ENCODE data around the gene FOXD4L1.
"Not testable (repeated sequence)": the region's sequence is repeated elsewhere in the genome, so short reads cannot be mapped to it uniquely, and the experiment has no call there.

The FOXD4L1 gene

DNA sequence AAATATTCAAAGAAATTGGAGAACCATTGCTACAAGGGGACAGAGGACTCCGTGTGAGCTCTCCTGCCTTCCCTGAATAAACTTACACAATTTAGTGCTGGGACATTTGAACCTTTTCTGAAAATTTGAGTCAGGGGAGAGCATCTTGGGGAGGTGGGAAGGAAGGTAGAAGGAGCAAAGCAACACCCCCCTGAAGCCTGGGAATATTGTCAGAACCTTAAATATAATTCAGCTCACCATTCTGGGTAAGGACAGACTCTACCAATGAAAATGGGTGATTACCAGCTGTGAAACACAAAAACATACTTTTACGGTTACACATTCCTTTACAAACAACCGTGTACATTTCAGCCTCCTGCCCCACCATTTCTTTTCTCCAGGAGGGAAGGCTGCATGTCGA lies at the start of gene FOXD4L1:
FOXD4L1 (plus strand) TSS at position 301 of the 400 bp plus-strand sequence. CDS start 592 bp downstream, outside the sequence.
- not testable (repeated sequence) for DNase-seq

DNA sequence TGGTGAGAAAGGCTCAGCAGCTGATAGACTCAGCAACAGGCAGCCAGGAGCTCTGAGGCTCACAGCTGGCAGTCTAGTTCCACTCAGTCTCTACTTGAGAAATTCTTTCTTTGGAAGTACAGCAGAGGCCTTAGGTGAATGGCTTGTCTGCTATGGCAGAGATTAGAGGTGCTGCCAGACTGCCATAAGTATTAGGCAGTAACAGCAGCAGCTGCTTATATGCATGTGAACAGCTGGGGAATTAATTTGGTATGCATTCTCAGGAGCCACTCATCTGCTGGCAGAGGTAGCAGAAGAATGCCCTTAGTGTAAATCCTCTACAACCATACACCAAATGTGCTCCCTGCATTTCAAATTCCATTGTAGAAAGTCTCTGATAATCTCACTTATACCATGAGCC lies 32.7 kb upstream of the FOXD4L1 start:
- not testable (repeated sequence) for DNase-seq

DNA sequence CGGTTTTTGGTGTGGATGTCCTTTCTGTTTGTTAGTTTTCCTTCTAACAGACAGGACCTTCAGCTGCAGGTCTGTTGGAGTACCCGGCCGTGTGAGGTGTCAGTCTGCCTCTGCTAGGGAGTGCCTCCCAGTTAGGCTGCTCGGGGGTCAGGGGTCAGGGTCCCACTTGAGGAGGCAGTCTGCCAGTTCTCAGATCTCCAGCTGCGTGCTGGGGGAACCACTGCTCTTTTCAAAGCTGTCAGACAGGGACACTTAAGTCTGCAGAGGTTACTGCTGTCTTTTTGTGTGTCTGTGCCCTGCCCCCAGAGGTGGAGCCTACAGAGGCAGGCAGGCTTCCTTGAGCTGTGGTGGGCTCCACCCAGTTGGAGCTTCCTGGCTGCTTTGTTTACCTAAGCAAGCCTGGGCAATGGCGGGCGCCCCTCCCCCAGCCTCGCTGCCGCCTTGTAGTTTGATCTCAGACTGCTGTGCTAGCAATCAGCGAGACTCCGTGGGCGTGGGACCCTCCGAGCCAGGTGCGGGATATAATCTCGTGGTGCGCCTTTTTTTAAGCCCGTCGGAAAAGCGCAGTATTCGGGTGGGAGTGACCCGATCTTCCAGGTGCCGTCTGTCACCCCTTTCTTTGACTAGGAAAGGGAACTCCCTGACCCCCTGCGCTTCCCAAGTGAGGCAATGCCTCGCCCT lies 21.6 kb upstream of the FOXD4L1 start:
- DNase-seq = not testable (repeated sequence)

DNA sequence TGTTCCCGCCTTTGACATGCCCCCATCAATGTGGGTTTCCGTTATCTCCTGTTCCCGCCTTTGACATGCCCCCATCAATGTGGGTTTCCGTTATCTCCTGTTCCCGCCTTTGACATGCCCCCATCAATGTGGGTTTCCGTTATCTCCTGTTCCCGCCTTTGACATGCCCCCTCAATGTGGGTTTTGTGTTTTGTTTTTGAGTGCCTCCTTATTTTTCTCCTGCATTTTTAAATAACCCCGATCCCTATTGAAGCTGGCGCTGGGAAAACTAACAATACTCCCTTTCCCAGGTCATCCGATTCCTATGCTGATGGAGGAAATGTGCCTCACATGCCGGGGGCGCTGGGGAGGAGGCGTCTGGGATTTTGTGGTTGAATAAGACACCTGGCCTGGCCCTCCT lies 1.9 kb upstream of the FOXD4L1 start:
- DNase-seq = not testable (repeated sequence)

DNA sequence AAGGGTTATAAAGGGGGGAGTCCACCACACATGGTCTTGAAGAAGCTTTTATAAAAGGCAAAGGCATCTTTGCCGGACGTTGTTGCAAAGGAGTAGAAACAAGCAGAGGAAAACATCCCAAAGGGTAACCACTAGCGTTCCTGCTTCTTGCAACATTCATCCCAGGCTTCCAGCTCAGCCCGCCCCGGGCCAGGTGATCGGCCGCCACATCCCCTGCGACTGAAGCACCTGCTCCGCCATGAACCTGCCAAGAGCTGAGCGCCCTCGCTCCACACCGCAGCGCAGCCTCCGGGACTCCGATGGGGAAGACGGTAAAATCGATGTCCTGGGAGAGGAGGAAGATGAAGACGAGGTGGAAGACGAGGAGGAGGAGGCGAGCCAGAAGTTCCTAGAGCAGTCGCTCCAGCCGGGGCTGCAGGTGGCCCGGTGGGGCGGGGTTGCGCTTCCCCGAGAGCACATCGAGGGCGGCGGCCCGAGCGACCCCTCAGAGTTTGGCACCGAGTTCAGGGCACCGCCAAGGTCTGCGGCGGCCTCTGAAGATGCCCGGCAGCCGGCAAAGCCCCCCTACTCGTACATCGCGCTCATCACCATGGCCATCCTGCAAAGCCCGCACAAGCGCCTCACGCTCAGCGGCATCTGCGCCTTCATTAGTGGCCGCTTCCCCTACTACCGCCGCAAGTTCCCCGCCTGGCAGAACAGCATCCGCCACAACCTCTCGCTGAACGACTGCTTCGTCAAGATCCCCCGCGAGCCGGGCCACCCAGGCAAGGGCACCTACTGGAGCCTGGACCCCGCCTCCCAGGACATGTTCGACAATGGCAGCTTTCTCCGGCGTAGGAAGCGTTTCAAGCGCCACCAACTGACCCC lies 787 bp downstream of the FOXD4L1 start:
- DNase-seq = not testable (repeated sequence)

DNA sequence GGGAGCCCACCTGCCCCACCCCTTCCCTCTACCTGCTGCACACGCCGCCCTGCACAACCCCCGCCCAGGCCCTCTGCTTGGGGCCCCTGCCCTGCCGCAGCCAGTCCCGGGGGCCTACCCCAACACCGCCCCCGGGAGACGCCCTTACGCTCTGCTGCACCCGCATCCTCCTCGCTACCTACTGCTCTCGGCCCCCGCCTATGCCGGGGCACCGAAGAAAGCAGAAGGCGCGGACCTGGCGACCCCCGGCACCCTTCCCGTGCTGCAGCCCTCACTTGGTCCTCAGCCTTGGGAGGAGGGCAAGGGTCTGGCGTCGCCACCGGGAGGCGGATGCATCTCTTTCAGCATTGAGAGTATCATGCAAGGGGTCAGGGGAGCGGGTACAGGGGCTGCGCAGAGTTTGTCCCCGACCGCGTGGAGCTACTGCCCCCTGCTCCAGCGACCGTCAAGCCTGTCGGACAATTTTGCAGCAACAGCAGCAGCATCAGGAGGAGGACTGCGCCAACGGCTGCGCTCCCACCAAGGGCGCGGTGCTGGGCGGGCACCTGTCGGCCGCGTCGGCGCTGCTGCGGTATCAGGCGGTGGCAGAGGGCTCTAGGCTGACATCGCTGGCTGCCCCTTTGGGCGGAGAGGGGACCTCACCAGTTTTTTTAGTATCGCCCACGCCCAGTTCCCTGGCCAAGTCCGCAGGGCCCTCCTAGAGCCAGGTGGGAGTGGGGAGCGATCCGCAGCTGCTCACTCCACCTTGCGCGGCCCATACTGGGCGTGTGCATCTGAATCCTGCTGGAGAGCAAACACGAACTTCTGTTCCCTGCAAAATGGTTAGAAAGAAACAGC lies 1.6 kb downstream of the FOXD4L1 start:
- DNase-seq = not testable (repeated sequence)

DNA sequence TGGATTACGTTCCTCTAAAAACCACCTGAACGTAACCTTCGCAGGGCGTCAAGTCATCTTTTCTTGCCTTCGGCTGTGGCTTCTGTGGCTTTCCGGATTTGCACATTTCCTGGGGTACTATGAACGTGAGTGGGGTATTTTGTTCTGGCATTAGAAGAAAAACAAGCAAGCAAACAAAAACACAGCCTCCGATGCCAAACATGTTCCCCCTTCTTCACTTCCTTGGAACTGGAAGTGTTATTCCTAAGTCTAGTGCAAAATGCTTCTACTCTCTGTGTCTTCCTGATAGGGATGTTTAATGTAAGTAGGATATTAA lies 2.2 kb downstream of the FOXD4L1 start:
- DNase-seq = not testable (repeated sequence)

DNA sequence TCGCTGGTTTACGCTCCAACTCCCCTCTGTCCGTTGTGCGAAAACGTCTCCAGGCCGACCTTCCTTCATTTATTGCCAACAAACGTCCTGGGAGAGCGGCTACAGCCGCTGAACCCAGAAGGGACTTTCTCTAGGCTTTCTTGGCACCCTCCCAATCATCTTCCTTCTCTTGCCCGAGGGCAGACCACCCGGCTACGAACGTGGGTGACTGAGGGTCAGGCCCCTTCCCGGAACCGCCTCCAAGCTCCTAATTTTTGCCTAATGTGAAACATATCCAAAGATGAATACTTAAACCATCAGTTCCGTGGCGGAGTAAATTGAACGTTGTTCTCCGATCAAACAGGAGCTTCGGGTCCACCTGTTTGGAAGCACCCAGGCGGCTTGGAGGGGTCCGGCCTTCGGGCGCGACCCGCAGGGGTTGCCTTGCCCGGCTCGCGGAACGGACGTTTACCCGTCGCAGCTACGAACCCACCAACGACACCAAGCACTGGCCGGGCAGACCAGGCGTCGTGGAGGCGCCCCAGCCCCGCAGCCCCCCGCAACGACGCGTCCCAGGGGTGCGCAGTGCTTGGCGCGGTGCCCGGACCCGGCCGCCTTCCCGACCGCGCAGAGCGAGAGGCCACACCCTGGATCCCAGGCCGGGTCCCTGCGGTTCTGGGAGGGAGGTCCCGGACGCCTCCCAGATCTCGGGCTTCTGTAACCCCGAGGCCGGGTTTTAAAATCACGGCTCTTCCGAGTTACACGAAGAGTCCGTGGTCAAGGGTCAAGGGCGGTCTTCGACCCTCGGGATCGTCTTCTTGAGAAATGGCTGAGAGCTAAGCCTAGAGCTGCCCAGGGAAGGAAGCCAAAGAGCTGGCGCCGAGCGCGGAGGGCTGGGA lies 4.0 kb downstream of the FOXD4L1 start:
- DNase-seq = not testable (repeated sequence)

DNA sequence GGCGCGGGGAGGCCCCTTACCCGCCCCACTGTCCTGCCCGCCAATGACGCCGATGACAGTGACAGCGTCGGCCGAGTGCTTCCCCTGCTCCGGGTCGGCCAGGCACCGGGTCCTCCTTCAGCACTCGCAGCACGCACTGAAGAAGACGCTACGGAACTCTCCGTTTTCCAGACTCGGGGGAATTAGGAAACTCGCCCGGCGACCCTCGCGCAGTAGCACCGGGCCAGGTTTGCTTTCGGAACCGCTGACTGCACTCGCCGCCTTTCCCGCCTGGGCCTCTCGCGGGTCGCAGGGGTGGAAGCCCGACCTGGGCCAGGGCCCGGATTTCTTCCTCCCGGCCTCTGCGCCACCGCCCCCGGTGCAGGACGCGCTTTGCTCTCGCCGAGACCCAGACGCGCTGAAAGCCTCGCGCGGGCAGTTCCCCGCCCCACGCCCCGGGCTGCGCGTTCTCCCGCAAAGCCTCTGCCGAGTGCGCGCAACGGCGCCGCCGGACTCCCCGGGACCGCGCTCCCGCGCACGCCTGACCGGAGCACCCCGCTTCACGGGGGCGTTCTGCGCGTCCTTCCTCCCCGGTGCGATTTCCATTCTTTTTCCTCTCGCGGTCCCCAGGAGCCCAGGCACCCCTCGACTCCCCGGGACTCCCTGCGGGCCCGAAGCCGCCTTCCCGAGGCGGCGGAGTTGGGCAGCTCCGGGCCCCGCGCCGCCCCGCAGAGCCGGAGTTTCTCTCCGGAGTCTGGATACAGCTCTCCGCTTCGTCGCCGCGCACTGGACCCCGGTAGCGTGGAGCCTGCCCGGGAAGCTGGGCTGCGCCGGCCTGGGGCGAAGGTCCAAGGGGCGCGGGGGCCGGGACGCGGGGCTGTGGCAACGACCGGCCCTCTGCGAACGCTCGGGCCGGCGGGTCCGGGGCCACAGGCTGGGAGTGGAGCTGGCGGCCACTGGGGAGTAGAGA lies 4.9 kb downstream of the FOXD4L1 start:
- DNase-seq = not testable (repeated sequence)

DNA sequence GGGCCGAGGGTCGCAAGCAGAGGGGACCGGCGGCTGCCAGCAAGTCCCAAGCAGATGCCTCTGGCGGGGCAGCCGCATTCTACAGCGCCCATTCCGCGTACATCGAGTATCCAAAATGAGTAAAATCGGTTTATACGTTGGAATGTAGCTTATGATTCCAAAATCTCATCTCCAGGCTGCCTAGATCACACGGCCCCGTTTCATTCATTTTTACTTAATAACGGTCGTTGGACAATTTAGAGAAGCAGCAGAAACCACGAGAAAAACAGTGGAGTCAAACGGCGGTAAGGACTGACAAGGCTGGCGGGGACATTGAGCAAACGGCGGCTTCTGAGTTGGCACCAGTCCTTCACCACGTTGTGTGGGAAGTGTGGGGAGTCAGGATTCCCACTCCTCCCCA lies 5.6 kb downstream of the FOXD4L1 start:
- DNase-seq = not testable (repeated sequence)

DNA sequence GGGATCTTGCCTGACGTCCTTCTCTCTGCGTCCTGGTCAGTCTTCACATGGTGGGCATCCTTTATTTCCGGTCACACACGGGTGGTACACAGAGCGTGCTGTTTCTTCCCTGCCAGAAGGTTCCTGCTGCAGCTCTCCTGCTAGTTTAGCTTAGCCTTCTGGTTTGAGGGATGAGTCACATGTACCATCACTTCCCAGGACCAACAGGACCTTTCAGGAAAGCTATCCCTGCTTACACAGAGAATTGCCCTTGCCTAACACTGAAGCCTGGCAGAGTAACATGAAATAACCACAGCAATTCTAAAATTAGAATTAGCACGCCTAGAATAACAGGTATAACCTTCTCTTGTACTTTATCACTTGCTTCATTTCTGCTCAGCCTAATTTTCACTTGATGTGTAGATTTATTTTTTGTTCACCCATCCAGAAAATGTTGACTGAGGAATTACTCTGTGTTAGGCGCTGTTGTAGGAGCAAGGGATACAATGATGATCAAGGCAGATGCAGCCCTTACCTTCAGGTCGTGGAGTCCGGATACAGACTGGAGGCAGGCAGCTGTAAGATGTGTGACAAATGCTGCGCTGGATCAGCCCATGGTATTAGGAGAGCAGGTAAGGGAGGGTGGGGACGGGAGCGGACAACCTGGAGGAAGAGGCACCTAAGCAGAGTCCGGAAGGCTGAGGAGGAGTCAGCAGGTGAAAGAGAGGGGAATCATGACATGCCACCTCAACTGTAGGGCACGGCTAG lies 9.1 kb downstream of the FOXD4L1 start:
- DNase-seq = not testable (repeated sequence)

DNA sequence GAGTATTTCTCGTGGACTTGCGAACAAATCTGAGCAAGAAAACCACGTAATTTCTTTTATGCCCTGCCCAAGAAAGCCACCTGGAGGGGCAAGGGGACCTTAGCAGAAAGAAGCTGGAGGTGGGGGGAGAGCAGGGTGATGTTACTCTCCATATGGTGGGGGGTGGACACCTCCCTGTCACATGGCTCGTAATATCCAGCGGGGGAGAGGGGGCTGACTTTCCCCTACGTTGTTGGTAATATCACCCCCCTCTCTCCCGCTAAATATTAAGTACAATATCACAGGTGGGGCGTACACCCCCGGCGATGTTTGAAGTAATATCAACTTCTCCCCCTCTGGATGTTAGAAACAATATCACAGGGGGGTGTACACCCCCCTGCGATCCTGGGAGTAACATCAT lies 9.7 kb downstream of the FOXD4L1 start:
- DNase-seq = not testable (repeated sequence)

DNA sequence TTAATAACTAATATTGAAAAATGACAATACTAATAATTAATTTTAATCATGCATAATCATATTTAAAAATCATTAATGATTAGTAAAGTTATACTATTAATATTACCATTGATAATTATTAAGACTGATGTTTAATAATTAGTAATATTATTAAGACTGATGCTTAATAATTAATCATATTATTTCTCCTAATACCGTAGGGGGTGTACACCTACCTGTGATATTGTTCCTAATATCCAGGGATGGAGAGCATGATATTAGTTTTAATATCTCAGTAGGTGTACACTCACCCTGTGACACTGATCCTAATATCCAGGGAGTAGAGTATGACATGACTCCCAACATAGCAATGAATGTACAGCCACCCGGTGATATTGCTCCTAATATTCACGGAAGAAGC lies 12.4 kb downstream of the FOXD4L1 start:
- DNase-seq = not testable (repeated sequence)

DNA sequence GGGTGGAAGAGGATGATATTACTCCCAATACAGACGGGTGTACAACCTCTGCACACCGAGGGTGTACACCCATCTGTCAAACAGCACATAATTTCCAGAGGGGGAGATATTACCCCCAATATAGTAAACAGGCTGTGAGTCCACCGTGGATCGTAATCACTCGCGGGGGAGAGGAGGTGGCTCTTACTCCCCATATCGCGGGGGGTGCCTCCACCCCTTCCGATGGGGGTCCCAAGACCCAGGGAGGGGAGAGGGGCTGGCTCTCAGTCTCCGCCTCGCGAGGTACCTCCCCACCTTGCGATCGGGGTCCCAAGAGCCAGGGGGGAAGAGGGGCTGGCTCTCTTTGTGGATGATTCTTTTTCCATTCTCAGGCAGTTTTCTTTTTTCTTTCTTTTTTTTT lies 13.4 kb downstream of the FOXD4L1 start:
- DNase-seq = not testable (repeated sequence)

DNA sequence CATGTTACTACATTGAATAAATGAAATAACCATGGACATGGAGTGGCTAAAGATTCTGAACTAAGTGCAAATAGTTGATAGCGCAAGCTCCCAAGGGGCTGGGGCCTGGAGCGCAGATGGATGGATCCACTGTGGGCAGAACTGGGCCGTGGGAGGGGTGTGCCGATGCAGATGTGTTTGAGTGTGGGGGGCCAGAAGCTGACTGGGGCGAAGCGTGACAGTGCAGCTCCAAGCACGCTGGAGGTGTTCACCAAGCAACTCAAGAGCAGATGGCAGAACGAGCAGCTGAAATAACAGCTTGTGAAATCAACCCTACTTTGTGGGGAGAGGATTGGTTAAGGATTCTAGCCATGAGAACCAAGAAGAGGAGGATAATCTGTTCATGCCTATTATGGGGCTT lies 17.0 kb downstream of the FOXD4L1 start:
- DNase-seq = not testable (repeated sequence)

DNA sequence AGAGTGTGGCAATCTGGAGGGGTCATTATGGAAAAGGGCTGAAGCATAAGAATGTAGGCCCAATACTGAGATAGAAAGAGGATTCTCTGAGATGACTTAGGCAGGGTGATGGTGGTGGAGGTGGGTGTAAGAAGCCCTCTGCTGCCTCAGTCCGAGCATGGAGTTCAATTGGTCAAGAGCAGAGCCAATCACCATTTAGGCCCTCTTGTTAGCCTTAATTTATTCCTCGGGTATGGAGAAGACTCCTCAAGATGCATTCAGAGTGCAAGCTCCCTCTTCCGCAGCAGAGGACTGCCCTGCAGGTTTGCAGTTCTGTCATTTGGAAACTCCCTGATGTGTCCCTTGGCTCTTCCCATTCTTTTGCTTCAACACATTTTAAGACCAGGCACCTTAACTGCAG lies 17.5 kb downstream of the FOXD4L1 start:
- not testable (repeated sequence) for DNase-seq

DNA sequence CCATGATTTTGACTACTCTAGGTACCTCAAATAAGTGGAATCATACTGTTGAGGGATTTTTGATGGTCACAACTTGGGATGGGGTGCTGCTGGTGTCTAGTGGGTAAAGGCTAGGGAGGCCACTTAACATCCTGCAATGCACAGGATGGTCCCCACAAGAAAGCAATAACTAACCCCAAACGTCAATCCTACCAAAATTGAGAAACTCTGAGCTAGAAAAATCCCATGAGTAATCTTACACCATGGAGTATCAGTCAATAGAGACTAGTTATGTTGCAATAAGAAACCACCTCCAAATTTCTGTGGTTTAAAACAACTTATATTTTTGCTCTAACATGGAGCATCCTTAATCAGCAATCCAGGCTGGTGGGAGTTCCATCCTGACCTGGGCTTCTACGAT lies 18.6 kb downstream of the FOXD4L1 start:
- DNase-seq = not testable (repeated sequence)

DNA sequence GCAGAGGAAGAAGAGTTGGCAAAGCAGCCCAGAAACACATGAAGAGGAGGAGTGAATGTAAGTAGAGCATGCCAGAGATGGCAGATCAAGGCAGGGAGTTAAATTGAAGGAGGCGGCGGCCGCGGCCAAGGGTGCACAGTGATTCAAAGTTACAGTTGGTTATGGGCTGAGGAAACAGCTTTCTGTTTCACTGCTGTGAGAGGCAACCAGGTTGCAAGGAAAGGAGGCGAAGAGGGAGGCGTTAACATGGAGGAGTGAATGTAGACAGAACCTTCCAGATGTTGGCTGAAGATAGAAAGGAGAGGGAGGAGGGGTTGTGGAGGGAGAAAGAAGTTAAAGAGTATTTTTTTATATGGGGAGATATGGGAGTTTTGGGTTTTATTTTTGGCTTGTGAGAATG lies 22.4 kb downstream of the FOXD4L1 start:
- DNase-seq = not testable (repeated sequence)

DNA sequence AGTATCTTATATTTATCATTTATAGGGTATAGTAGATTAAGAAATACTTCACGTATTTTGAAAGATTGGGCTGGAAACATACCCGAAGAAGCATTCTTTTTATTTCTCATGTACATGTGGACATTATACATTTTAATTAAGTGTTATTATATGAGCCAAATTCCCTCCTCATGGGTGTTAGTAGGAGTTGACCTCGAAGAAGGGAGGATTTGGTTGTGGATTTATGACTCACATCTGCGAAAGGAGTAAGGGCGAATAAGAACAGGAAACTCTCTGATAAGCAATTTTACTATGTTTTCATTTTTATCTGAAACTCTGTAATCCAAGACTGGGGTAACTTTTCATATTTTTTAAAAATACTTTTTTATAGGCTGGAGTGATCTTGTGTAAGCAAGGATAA lies 23.0 kb downstream of the FOXD4L1 start:
- not testable (repeated sequence) for DNase-seq

DNA sequence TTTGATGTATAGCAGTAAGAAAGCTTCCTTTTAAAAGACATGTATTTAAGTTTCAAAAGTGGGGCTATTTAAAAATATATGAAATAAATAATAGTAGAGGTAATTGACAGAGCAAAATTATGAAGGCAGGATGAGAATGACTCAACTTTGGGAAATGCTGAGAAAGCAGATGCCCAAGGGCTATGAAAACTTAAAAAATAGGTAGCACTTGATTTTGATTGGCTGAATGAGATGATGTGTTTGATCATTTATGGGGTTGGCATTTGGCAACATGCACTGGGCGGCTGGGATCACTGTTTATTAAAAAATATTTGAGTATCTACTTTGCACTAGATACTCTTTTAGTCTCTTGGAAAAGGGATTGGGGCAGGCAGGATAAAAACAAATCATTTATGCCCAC lies 26.5 kb downstream of the FOXD4L1 start:
- not testable (repeated sequence) for DNase-seq
